H1 (cell line): ENCODE data around the gene DOCK6.

Experiments used
- CEBPB ChIP-seq: IDR thresholded peaks from 2 replicates; pipeline ENCODE4 v1.6.1; 2012; ENCODE audit warnings: low read depth, low read length
- CTCF ChIP-seq, 3 experiments: IDR thresholded peaks; 1 replicate in 2 of 3; 2 replicates in 1 of 3; pipeline versions ENCODE4 v1.5.1 to v1.6.1; 2011; ENCODE audit warnings: low read length in 3 of 3, mild to moderate bottlenecking in 3 of 3, inconsistent platforms in 2 of 3, low read depth in 1 of 3, moderate library complexity in 1 of 3; ENCODE audit not compliant: insufficient read depth in 1 of 3; ENCODE audit errors: control extremely low read depth in 1 of 3
- EZH2 ChIP-seq: fragments of 200-600 bp; sonication (generic); IDR thresholded peaks from 2 replicates; pipeline ENCODE4 v1.7.1; 2012; ENCODE audit warnings: low read depth, mild to moderate bottlenecking, moderate library complexity, low read length, inconsistent platforms; ENCODE audit not compliant: severe bottlenecking
- MAFK ChIP-seq: IDR thresholded peaks from 2 replicates; pipeline ENCODE4 v1.6.1; 2012; ENCODE audit warnings: low read depth, mild to moderate bottlenecking, improper control_type of control experiment, low read length
- POLR2A ChIP-seq, 2 experiments: IDR thresholded peaks; 1 replicate in 1 of 2; 2 replicates in 1 of 2; pipeline ENCODE4 v1.6.1; 2011; ENCODE audit warnings: low read depth in 2 of 2, low read length in 2 of 2, mild to moderate bottlenecking in 2 of 2; ENCODE audit errors: control extremely low read depth in 1 of 2
- USF2 ChIP-seq: IDR thresholded peaks from 2 replicates; pipeline ENCODE4 v1.6.1; 2011; ENCODE audit warnings: low read length, improper control_type of control experiment
- ZNF274 ChIP-seq: IDR thresholded peaks from 2 replicates; pipeline ENCODE4 v1.7.0; 2012; ENCODE audit warnings: low read length, borderline replicate concordance; ENCODE audit errors: extremely low read depth
- TF ChIP-seq, protein P1 (sequence below): IDR thresholded peaks from 2 replicates; pipeline ENCODE4 v1.6.1; 2012; ENCODE audit warnings: inconsistent platforms

GRCh38 chr19:11208561-11209471 is 53.5 kb downstream of the DOCK6 start:
- TF ChIP-seq ZNF274 (no peak), POLR2A (IDR thresholded peaks at IDR 0.05; ENCODE audit: control extremely low read depth in 1 of 2, low read depth in 2 of 2, low read length in 2 of 2) (no peak), EZH2 (no peak), USF2 (no peak), CEBPB (no peak), MAFK (no peak), CTCF (IDR thresholded peaks at IDR 0.05; ENCODE audit: control extremely low read depth in 1 of 3, insufficient read depth in 1 of 3, low read depth in 1 of 3, low read length in 3 of 3) (no peak)
- TF ChIP-seq, protein P1, sequence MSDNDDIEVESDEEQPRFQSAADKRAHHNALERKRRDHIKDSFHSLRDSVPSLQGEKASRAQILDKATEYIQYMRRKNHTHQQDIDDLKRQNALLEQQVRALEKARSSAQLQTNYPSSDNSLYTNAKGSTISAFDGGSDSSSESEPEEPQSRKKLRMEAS, result no peak
